HEK293 (cell line): ENCODE results near the gene BICD2.

Source experiments
- CTCF ChIA-PET: fragments of 350-600 bp; formaldehyde crosslinking; extraction: SDS; loops from one replicate; lab custom pipeline; 2021; ENCODE audit warnings: antibody characterized with exemption; lab: Yijun Ruan, JAX
- POLR2A ChIA-PET: fragments of 300-600 bp; formaldehyde crosslinking; extraction: SDS; loops from one replicate; lab custom pipeline; 2020; ENCODE audit warnings: antibody characterized with exemption, inconsistent platforms; lab: Yijun Ruan, JAX
- H3K27ac ChIP-seq: fragments of 200-500 bp; sonication (Bioruptor generic); 2 replicates; pipeline ENCODE4 v1.5.1; 2014; ENCODE audit warnings: low read depth, low read length, control low read depth, inconsistent platforms; ENCODE audit errors: extremely low read depth
- H3K36me3 ChIP-seq, 2 experiments: fragments of 200-500 bp in 1 of 2; sonication (Bioruptor generic) in 1 of 2; 1 replicate in 1 of 2; 2 replicates in 1 of 2; pipeline ENCODE4 v1.5.1; 2014 to 2017; ENCODE audit warnings: inconsistent platforms in 2 of 2, low read length in 2 of 2; ENCODE audit not compliant: control insufficient read depth in 2 of 2, insufficient read depth in 1 of 2
- H3K4me1 ChIP-seq: fragments of 200-500 bp; sonication (Bioruptor generic); 2 replicates; pipeline ENCODE4 v1.5.1; 2014; ENCODE audit warnings: mild to moderate bottlenecking, low read length, inconsistent platforms; ENCODE audit not compliant: control insufficient read depth, insufficient read depth
- H3K4me3 ChIP-seq: 2 replicates; pipeline ENCODE4 v1.5.1; 2011; ENCODE audit warnings: low read depth, mild to moderate bottlenecking, control low read depth, low read length, moderate library complexity
- H3K9me3 ChIP-seq: fragments of 200-500 bp; sonication (Bioruptor generic); 2 replicates; pipeline ENCODE4 v1.5.1; 2014; ENCODE audit warnings: low read depth, low read length, inconsistent platforms; ENCODE audit not compliant: control insufficient read depth, insufficient read depth
- CTCF ChIP-seq: fragments of 450-650 bp; formaldehyde crosslinking; IDR thresholded peaks from 2 replicates; pipeline ENCODE4 v1.5.1; 2016; ENCODE audit warnings: missing biosample characterization, missing genetic modification characterization
- GLIS1 ChIP-seq: fragments of 450-650 bp; formaldehyde crosslinking; IDR thresholded peaks from 2 replicates; pipeline ENCODE4 v1.5.1; 2016; ENCODE audit warnings: missing biosample characterization, missing genetic modification characterization
- GLIS2 ChIP-seq: fragments of 450-650 bp; formaldehyde crosslinking; IDR thresholded peaks from 2 replicates; pipeline ENCODE4 v1.5.1; 2016; ENCODE audit warnings: missing biosample characterization, missing genetic modification characterization
- KLF1 ChIP-seq: fragments of 450-650 bp; formaldehyde crosslinking; IDR thresholded peaks from 2 replicates; pipeline ENCODE4 v1.5.1; 2016; ENCODE audit warnings: missing biosample characterization, missing genetic modification characterization
- KLF9 ChIP-seq: fragments of 450-650 bp; formaldehyde crosslinking; IDR thresholded peaks from 2 replicates; pipeline ENCODE4 v1.5.1; 2016; ENCODE audit warnings: missing biosample characterization, missing genetic modification characterization, low read depth
- REST ChIP-seq: fragments of 450-650 bp; formaldehyde crosslinking; IDR thresholded peaks from 2 replicates; pipeline ENCODE4 v1.5.1; 2016; ENCODE audit warnings: missing biosample characterization, missing genetic modification characterization
- SP2 ChIP-seq: fragments of 450-650 bp; formaldehyde crosslinking; IDR thresholded peaks from 2 replicates; pipeline ENCODE4 v1.5.1; 2016; ENCODE audit warnings: missing biosample characterization, missing genetic modification characterization
- SP3 ChIP-seq: fragments of 450-650 bp; formaldehyde crosslinking; IDR thresholded peaks from 2 replicates; pipeline ENCODE4 v1.5.1; 2016; ENCODE audit warnings: missing biosample characterization, missing genetic modification characterization
- ZBTB11 ChIP-seq: fragments of 450-650 bp; formaldehyde crosslinking; conservative IDR thresholded peaks from 2 replicates; pipeline ENCODE4 v1.5.1; 2016; ENCODE audit warnings: low read depth, missing biosample characterization, missing genetic modification characterization
- ZBTB20 ChIP-seq: fragments of 450-650 bp; formaldehyde crosslinking; IDR thresholded peaks from 2 replicates; pipeline ENCODE4 v1.5.1; 2016; ENCODE audit warnings: missing biosample characterization, missing genetic modification characterization
- ZFHX2 ChIP-seq: fragments of 450-650 bp; formaldehyde crosslinking; conservative IDR thresholded peaks from 2 replicates; pipeline ENCODE4 v1.5.1; 2016; ENCODE audit warnings: missing biosample characterization, missing genetic modification characterization
- ZFP69B ChIP-seq: fragments of 450-650 bp; formaldehyde crosslinking; IDR thresholded peaks from 2 replicates; pipeline ENCODE4 v1.5.1; 2016; ENCODE audit warnings: missing biosample characterization, missing genetic modification characterization
- ZNF16 ChIP-seq: fragments of 450-650 bp; formaldehyde crosslinking; IDR thresholded peaks from 2 replicates; pipeline ENCODE4 v1.5.1; 2016; ENCODE audit warnings: low read depth, missing biosample characterization, missing genetic modification characterization
- ZNF23 ChIP-seq: fragments of 450-650 bp; formaldehyde crosslinking; IDR thresholded peaks from 2 replicates; pipeline ENCODE4 v1.5.1; 2016; ENCODE audit warnings: missing biosample characterization, missing genetic modification characterization, borderline replicate concordance
- ZNF335 ChIP-seq: fragments of 450-650 bp; formaldehyde crosslinking; conservative IDR thresholded peaks from 2 replicates; pipeline ENCODE4 v1.5.1; 2016; ENCODE audit warnings: missing biosample characterization, missing genetic modification characterization
- ZNF341 ChIP-seq: fragments of 450-650 bp; formaldehyde crosslinking; IDR thresholded peaks from 2 replicates; pipeline ENCODE4; 2016; ENCODE audit warnings: low read depth, missing biosample characterization, missing genetic modification characterization
- ZNF350 ChIP-seq: fragments of 450-650 bp; formaldehyde crosslinking; IDR thresholded peaks from 2 replicates; pipeline ENCODE4 v1.5.0; 2017; ENCODE audit warnings: missing biosample characterization, mild to moderate bottlenecking, missing genetic modification characterization
- ZNF394 ChIP-seq: fragments of 450-650 bp; formaldehyde crosslinking; IDR thresholded peaks from 2 replicates; pipeline ENCODE4 v1.5.1; 2016; ENCODE audit warnings: missing biosample characterization, missing genetic modification characterization, mild to moderate bottlenecking, moderate library complexity, borderline replicate concordance
- ZNF404 ChIP-seq: fragments of 450-650 bp; formaldehyde crosslinking; IDR thresholded peaks from 2 replicates; pipeline ENCODE4 v1.5.1; 2017; ENCODE audit warnings: missing biosample characterization, missing genetic modification characterization
- ZNF48 ChIP-seq: fragments of 450-650 bp; formaldehyde crosslinking; IDR thresholded peaks from 2 replicates; pipeline ENCODE4 v1.5.1; 2016; ENCODE audit warnings: missing biosample characterization, missing genetic modification characterization
- ZNF514 ChIP-seq: fragments of 450-650 bp; formaldehyde crosslinking; IDR thresholded peaks from 2 replicates; pipeline ENCODE4 v1.5.1; 2016; ENCODE audit warnings: missing biosample characterization, missing genetic modification characterization
- ZNF610 ChIP-seq: fragments of 450-650 bp; formaldehyde crosslinking; IDR thresholded peaks from 2 replicates; pipeline ENCODE4 v1.5.1; 2016; ENCODE audit warnings: missing biosample characterization, missing genetic modification characterization, borderline replicate concordance
- ZNF658 ChIP-seq: fragments of 450-650 bp; formaldehyde crosslinking; IDR thresholded peaks from 2 replicates; pipeline ENCODE4; 2016; ENCODE audit warnings: missing biosample characterization, missing genetic modification characterization
- ZNF76 ChIP-seq: fragments of 450-650 bp; formaldehyde crosslinking; IDR thresholded peaks from 2 replicates; pipeline ENCODE4; 2016; ENCODE audit warnings: low read depth, missing biosample characterization, missing genetic modification characterization, borderline replicate concordance
- ZNF768 ChIP-seq: fragments of 450-650 bp; formaldehyde crosslinking; IDR thresholded peaks from 2 replicates; pipeline ENCODE4 v1.5.1; 2018; ENCODE audit warnings: missing biosample characterization, mild to moderate bottlenecking, missing genetic modification characterization
- ZXDB ChIP-seq: fragments of 450-650 bp; formaldehyde crosslinking; IDR thresholded peaks from 2 replicates; pipeline ENCODE4 v1.5.1; 2016; ENCODE audit warnings: missing biosample characterization, missing genetic modification characterization

The BICD2 gene

DNA sequence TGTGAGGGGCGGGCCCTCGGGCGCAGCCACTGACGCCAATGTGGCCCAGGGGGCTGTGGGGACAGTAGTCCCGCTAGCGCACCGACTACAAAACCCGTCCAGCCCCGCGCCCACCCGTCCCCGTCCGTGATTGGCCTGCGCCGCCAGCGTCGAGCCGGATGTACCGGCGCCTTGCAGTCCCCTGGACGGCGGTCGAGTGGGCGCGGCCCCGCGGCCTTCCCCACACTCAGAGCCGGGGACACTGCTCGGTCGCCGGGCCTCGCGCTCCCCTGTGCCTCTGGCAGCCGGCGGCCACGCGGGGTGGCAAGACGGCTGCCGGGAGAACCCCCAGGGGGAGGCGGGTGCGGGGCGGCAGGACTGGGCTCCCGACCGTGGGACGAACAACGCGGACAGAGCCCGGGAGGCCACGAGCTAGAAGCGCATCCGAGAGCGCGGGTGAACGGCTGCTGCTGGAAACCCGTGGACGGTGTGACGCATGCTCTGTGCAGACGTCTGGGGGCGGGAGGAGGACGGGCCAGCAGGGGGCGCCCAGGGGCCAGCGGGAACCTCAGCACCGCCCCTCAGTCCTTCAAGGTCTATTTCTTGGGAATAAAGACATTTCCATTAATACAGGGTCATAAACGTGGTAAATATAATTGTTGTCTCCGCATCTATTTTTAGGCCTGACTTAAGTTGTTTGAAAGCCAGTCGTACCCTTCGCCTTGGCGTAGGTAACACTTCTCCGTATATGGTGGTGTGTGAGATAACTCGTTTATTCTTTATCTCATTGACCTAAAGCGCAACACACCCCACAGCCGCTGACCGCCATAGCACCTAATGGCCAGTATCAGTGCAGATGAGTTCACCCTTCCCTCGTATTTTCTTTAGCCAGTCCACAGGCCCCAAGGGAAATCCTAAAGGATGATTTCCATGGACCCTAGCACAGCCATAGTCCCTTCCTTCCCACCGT is 629 bp upstream of the BICD2 start (continued):
- TF ChIP-seq CTCF: peak; percentile 92
- TF ChIP-seq ZXDB: peak; percentile 76; the same call in 1 of the 2 replicates
- peak; percentile 55; the same call in 1 of the 2 replicates for TF ChIP-seq ZNF610 (tag by site-specific recombination)
- TF ChIP-seq REST (tag by site-specific recombination): peak; percentile 54
- TF ChIP-seq ZNF23 (tag by site-specific recombination): no peak
- TF ChIP-seq ZNF658 (tag by site-specific recombination): no peak
- peak; percentile 85 for TF ChIP-seq ZFHX2
- peak; percentile 92 for TF ChIP-seq SP2 (tag by site-specific recombination)
- TF ChIP-seq KLF9 (tag by site-specific recombination): peak; percentile 91
- TF ChIP-seq ZFP69B: peak; percentile 27; the same call in 1 of the 2 replicates

DNA sequence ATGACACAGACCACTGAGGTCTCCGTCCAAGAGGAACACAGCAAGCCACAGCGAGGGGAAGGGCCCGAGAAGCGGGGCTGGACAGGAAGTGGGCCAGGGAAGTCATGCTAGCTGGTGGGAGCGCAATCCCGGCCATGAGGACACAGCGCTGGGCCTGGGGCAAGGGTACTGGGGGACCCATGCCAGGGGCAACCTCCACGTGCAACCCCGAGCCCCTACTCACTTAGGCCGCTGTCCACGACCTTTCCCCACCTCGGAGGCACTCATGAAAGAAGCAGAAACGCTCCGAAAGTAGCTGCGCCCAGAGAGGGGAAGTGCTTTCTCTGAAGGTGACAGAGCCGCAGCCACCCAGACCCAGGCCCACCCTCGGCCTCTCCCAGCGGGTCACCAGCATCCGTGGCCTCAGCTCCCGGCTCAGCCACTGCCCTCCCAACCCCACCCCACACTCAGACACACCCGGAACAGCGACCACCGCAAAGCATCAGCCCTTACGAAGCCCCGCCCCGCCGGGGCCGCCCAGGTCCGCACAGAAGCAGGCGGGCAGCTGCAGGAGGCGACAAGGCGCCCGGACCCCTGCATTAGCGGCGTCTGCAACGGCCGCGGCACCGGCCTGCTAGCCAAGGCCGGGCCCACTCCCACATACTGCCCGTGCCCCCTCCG is 782 bp downstream of the BICD2 start:
- POLR2A ChIA-PET: interaction anchor here (1.2 to 2.8 kb wide), 4 partner anchors 16 to 94 kb away, joined by 3 to 15 read pairs (median 5); partner anchors contain the start of gene IPPK
- no peaks in the 10 kb centered on the region for H3K36me3 ChIP-seq
- no peak overlapping the region; the same call in 1 of the 2 replicates for H3K27ac ChIP-seq
- CTCF ChIA-PET: interaction anchor here (0.5 to 0.9 kb wide), 6 partner anchors 48 to 669 kb away, joined by 3 to 4 read pairs (median 3); no protein-coding TSS in a partner anchor
- H3K4me1 ChIP-seq: no peaks in the 10 kb centered on the region; the same call in 1 of the 2 replicates
- no peaks in the 10 kb centered on the region for H3K9me3 ChIP-seq
- H3K4me3 ChIP-seq: peak overlapping the region; percentile 97
- no peak for TF ChIP-seq ZNF394
- TF ChIP-seq ZNF514 (tag by site-specific recombination): no peak
- peak; percentile 45; the same call in 1 of the 2 replicates for TF ChIP-seq KLF1 (tag by site-specific recombination)
- peak; percentile 39; the same call in 1 of the 2 replicates for TF ChIP-seq GLIS2 (tag by site-specific recombination)
- TF ChIP-seq ZNF768 (tag by site-specific recombination): no peak
- TF ChIP-seq ZBTB20: 0 out of 2 replicates have a peak, but pooled peaks have one; percentile 9
- peak; percentile 55 for TF ChIP-seq SP2 (tag by site-specific recombination)
- no peak for TF ChIP-seq ZNF350 (tag by site-specific recombination)
- no peak for TF ChIP-seq ZNF16 (tag by site-specific recombination)
- peak; percentile 51 for TF ChIP-seq SP3 (tag by site-specific recombination)
- TF ChIP-seq ZBTB11 (tag by site-specific recombination): peak; percentile 47
- peak; percentile 46; the same call in 1 of the 2 replicates for TF ChIP-seq ZNF335 (tag by site-specific recombination)
- peak; percentile 23; the same call in 1 of the 2 replicates for TF ChIP-seq GLIS1 (tag by site-specific recombination)
- peak; percentile 46; the same call in 1 of the 2 replicates for TF ChIP-seq ZNF341 (tag by site-specific recombination)
- no peak for TF ChIP-seq ZNF404 (tag by site-specific recombination)
- peak; percentile 15; the same call in 1 of the 2 replicates for TF ChIP-seq ZNF76 (tag by site-specific recombination)
- no peak for TF ChIP-seq ZNF48
